HepG2 (cell line): ENCODE results near the gene SNRPD3. TPM values are rescaled to one million over a fixed set of nuclear protein-coding genes. Genes with fewer than 3 reads are reported as not detected.

Experiments used
- BRCA1 ChIP-seq: sonication (generic); formaldehyde crosslinking; IDR thresholded peaks from 2 replicates; pipeline ENCODE4 v1.4.0; 2020; ENCODE audit warnings: missing genetic modification reagents
- EED ChIP-seq: sonication (generic); formaldehyde crosslinking; IDR thresholded peaks from 2 replicates; pipeline ENCODE4 v1.5.0; 2020; ENCODE audit warnings: mild to moderate bottlenecking, missing genetic modification reagents
- ETS1 ChIP-seq: sonication (generic); formaldehyde crosslinking; IDR thresholded peaks from 2 replicates; pipeline ENCODE4 v1.4.0; 2020; ENCODE audit warnings: missing genetic modification reagents
- HNF4G ChIP-seq, 2 experiments: sonication (generic) in 1 of 2; formaldehyde crosslinking in 1 of 2; IDR thresholded peaks; 2 replicates each; pipeline versions ENCODE4 v1.4.0 to v1.6.1; 2011 to 2020; ENCODE audit warnings: borderline replicate concordance in 2 of 2, low read depth in 2 of 2, mild to moderate bottlenecking in 2 of 2, low read length in 1 of 2, missing genetic modification reagents in 1 of 2, moderate library complexity in 1 of 2
- KAT7 ChIP-seq: IDR thresholded peaks from 2 replicates; pipeline ENCODE4 v1.6.1; 2018; ENCODE audit warnings: borderline replicate concordance, missing compliant biosample characterization
- KDM6A ChIP-seq: IDR thresholded peaks from 2 replicates; pipeline ENCODE4 v1.6.1; 2016; ENCODE audit warnings: low read depth
- MXD4 ChIP-seq: IDR thresholded peaks from 2 replicates; pipeline ENCODE4 v1.6.1; 2016; ENCODE audit warnings: mild to moderate bottlenecking, missing biosample characterization, missing genetic modification reagents
- NCOA1 ChIP-seq: sonication (generic); formaldehyde crosslinking; IDR thresholded peaks from 2 replicates; pipeline ENCODE4 v1.9.0; 2021; ENCODE audit warnings: missing genetic modification reagents
- NONO ChIP-seq, 2 experiments: fragments of 450-650 bp in 1 of 2; sonication (generic) in 1 of 2; formaldehyde crosslinking in 1 of 2; IDR thresholded peaks in 1 of 2; conservative IDR thresholded peaks in 1 of 2; 2 replicates each; pipeline versions ENCODE4 v1.6.1 to v1.8.0; 2017 to 2022; ENCODE audit warnings: mild to moderate bottlenecking in 1 of 2, missing genetic modification reagents in 1 of 2, moderate library complexity in 1 of 2
- POGZ ChIP-seq: sonication (generic); formaldehyde crosslinking; IDR thresholded peaks from 2 replicates; pipeline ENCODE4 v1.4.0; 2020; ENCODE audit warnings: mild to moderate bottlenecking, missing genetic modification reagents
- RXRA ChIP-seq: sonication (generic); formaldehyde crosslinking; IDR thresholded peaks from 2 replicates; pipeline ENCODE4 v1.5.1; 2020; ENCODE audit warnings: missing genetic modification reagents
- TP53 ChIP-seq: sonication (generic); formaldehyde crosslinking; conservative IDR thresholded peaks from 2 replicates; pipeline ENCODE4 v1.4.0; 2020; ENCODE audit warnings: missing genetic modification reagents
- UBTF ChIP-seq: sonication (generic); formaldehyde crosslinking; IDR thresholded peaks from 2 replicates; pipeline ENCODE4 v1.4.0; 2020; ENCODE audit warnings: mild to moderate bottlenecking, missing genetic modification reagents
- ZFP90 ChIP-seq: sonication (generic); formaldehyde crosslinking; IDR thresholded peaks from 2 replicates; pipeline ENCODE4 v1.8.0; 2022; ENCODE audit warnings: missing genetic modification reagents, mild to moderate bottlenecking, inconsistent platforms, borderline replicate concordance
- ZFYVE20 ChIP-seq: sonication (generic); formaldehyde crosslinking; IDR thresholded peaks from 2 replicates; pipeline ENCODE4 v1.8.0; 2023; ENCODE audit warnings: low read depth, mild to moderate bottlenecking, moderate library complexity, missing genetic modification reagents, borderline replicate concordance
- ZNF205 ChIP-seq: IDR thresholded peaks from 2 replicates; pipeline ENCODE4 v1.6.1; 2018; ENCODE audit warnings: missing biosample characterization, missing genetic modification reagents
- ZNF431 ChIP-seq: sonication (generic); formaldehyde crosslinking; IDR thresholded peaks from 2 replicates; pipeline ENCODE4 v1.9.0; 2022; ENCODE audit warnings: missing genetic modification reagents, low read depth, mild to moderate bottlenecking, borderline replicate concordance
- ZNF546 ChIP-seq: sonication (generic); formaldehyde crosslinking; conservative IDR thresholded peaks from 2 replicates; pipeline ENCODE4 v1.8.1; 2023; ENCODE audit warnings: mild to moderate bottlenecking, missing genetic modification reagents
- ZNF557 ChIP-seq: sonication (generic); formaldehyde crosslinking; IDR thresholded peaks from 2 replicates; pipeline ENCODE4 v1.4.0; 2020; ENCODE audit warnings: missing genetic modification reagents
- ZNF589 ChIP-seq: sonication (generic); formaldehyde crosslinking; conservative IDR thresholded peaks from 2 replicates; pipeline ENCODE4 v1.8.0; 2022; ENCODE audit warnings: mild to moderate bottlenecking, moderate library complexity, missing genetic modification reagents
- polyA plus RNA-seq, 8 experiments: library from polyadenylated mRNA; depleted of rRNA in 3 of 8; stranded (reverse) in 7 of 8; unstranded in 1 of 8; fragments of >200 nt; fragmentation: Illumina TruSeq in 4 of 8; extraction: Trizol in 4 of 8; gene quantifications; 2 replicates each; pipeline versions ENCODE4 v1.2.1 to v1.2.3, GENCODE V29; 2011 to 2016; ENCODE audit warnings: low read depth in 4 of 8, missing spikeins in 1 of 8, mixed read lengths in 1 of 8; ENCODE audit not compliant: insufficient read depth in 1 of 8
- total RNA-seq, 5 experiments: library from RNA; depleted of rRNA; stranded (reverse); fragments of >200 nt; fragmentation: Illumina TruSeq; extraction: Trizol; gene quantifications; 2 replicates each; pipeline ENCODE4 v1.2.3, GENCODE V29; 2016; ENCODE audit warnings: low read depth in 1 of 5
- TF ChIP-seq, protein P1 (sequence below): sonication (generic); formaldehyde crosslinking; IDR thresholded peaks from 2 replicates; pipeline ENCODE4 v1.4.0; 2020; ENCODE audit warnings: mild to moderate bottlenecking, missing genetic modification reagents
- TF ChIP-seq, protein P2 (sequence below): sonication (generic); formaldehyde crosslinking; IDR thresholded peaks from 2 replicates; pipeline ENCODE4 v1.5.1; 2020; ENCODE audit warnings: missing genetic modification reagents, mild to moderate bottlenecking, borderline replicate concordance

SNRPD3 gene
- total and polyA plus RNA-seq, 2 of the 13 experiments (the other 11 are each of a cell fraction or from before 2014, with no cell fraction given) = 110 to 209 TPM

DNA sequence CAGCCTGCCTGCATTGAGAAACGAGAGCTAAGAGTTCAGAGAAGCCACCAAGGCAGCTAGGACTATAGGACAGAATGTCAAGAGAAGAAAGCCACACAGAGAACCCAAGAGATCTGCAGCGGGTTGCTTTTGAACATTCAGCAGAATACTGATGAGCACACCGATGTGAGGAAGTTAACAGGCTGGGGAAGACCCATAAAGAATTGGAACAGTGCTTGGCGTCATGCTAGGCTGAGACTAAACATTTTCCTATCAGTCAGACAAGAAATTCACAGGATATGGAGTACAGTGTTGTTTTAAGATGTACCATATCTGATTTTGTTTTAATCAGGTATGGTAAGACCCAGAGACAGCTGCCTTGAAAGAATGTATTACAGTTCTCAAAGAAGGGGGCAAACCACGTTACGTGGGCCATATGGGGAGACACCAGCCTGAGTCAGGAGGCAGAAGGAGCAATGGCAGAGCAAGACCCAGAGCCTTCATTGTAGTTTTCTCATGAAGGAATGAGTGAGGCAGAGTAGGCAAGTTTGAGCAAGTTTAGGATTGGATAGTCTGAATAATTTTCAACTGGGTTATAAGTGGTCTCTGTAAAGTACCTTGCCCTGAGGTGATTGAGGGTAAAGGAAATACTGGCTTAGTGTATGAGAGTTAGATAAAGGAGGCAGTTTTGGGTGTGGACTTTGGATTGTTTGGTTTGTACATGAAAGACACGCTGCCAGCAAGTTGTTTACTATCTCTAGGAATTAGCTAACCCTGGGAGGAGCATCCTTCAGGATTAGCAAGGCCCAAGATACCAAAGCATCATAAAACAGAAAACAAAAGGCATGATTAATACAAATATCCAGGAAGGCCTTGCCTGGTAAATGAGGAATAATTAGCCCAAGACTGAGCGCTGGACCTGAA is 22.8 kb downstream of the SNRPD3 start (continued):
- TF ChIP-seq, protein P1, sequence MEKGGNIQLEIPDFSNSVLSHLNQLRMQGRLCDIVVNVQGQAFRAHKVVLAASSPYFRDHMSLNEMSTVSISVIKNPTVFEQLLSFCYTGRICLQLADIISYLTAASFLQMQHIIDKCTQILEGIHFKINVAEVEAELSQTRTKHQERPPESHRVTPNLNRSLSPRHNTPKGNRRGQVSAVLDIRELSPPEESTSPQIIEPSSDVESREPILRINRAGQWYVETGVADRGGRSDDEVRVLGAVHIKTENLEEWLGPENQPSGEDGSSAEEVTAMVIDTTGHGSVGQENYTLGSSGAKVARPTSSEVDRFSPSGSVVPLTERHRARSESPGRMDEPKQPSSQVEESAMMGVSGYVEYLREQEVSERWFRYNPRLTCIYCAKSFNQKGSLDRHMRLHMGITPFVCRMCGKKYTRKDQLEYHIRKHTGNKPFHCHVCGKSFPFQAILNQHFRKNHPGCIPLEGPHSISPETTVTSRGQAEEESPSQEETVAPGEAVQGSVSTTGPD (CRISPR knock-in tag) = no peak
- TF ChIP-seq ZNF557 (CRISPR knock-in tag) (no peak), KAT7 (CRISPR knock-in tag) (no peak), UBTF (CRISPR knock-in tag) (no peak), NONO (IDR thresholded peaks at IDR 0.05) (no peak), NONO (CRISPR knock-in tag; conservative IDR thresholded peaks at IDR 0.05) (peak; percentile 62; the same call in 1 of the 2 replicates), ZNF431 (CRISPR knock-in tag) (peak; percentile 29; the same call in 1 of the 2 replicates), EED (CRISPR knock-in tag) (no peak), ZFP90 (no peak), RXRA (CRISPR knock-in tag) (peak; percentile 59; the same call in 1 of the 2 replicates), ETS1 (no peak), ZFYVE20 (CRISPR knock-in tag) (no peak), TP53 (CRISPR knock-in tag) (no peak), NCOA1 (peak; percentile 82), BRCA1 (CRISPR knock-in tag) (no peak; the same call in 1 of the 2 replicates), KDM6A (CRISPR knock-in tag) (peak; percentile 85), ZNF205 (CRISPR knock-in tag) (peak; percentile 64; the same call in 1 of the 2 replicates), MXD4 (CRISPR knock-in tag) (peak; percentile 20; the same call in 1 of the 2 replicates), HNF4G (IDR thresholded peaks at IDR 0.05; ENCODE audit: borderline replicate concordance, low read depth, low read length) (peak; percentile 97), HNF4G (CRISPR knock-in tag; IDR thresholded peaks at IDR 0.05; ENCODE audit: borderline replicate concordance, low read depth) (peak; percentile 83; the same call in 1 of the 2 replicates), ZNF589 (no peak), POGZ (CRISPR knock-in tag) (no peak; the same call in 1 of the 2 replicates), ZNF546 (CRISPR knock-in tag) (no peak)
- TF ChIP-seq, protein P2, sequence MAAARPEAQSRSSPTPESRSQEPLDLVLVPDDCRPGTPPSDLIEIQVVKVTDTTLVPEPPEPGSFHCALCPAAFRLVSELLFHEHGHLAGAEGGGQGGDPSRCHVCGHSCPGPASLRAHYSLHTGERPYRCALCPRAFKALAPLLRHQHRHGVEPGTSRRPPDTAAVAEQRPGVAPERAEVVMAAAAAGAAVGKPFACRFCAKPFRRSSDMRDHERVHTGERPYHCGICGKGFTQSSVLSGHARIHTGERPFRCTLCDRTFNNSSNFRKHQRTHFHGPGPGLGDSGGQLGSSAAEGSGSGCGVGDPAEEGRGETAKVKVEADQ (CRISPR knock-in tag) = no peak
